ENCODE results near the gene CD44.

CD44 gene

GRCh38 chr11:35259529-35259928, 120.6 kb downstream of the CD44 start:
- Histone ChIP-seq H3K27me3 (ENCODE audit: insufficient read depth, low read length, poor library complexity) (no peaks in the 10 kb centered on the region), H2AFZ (ENCODE audit: low read depth, low read length) (no peak overlapping the region), H3K4me1 (ENCODE audit: insufficient read depth, low read length) (no peaks in the 10 kb centered on the region), H4K20me1 (ENCODE audit: insufficient read depth, low read length) (no peaks in the 10 kb centered on the region), H3K27ac (ENCODE audit: low read length) (no peak overlapping the region), H3K4me3 (ENCODE audit: low read depth in 1 of 2, low read length in 2 of 2) (no peak overlapping the region), H3K9ac (ENCODE audit: low read depth, low read length) (no peak overlapping the region), H3K79me2 (ENCODE audit: insufficient read depth, low read length) (no peaks in the 10 kb centered on the region), H3K36me3 (ENCODE audit: insufficient read depth, low read length) (no peaks in the 10 kb centered on the region), H3K9me3 (ENCODE audit: insufficient read depth, low read length, severe bottlenecking) (no peaks in the 10 kb centered on the region), H3K4me2 (ENCODE audit: insufficient read depth, low read length) (no peak overlapping the region)
- DNase-seq (no peak), ATAC-seq (ENCODE audit: insufficient read depth, low read depth) (no peak)
- TF ChIP-seq EZH2 (IDR thresholded peaks at IDR 0.05; ENCODE audit: borderline replicate concordance, low read depth, low read length, severe bottlenecking) (no peak), CTCF (IDR thresholded peaks at IDR 0.05; ENCODE audit: borderline replicate concordance, extremely low read depth, low read length, poor library complexity, severe bottlenecking) (no peak)

GRCh38 chr11:35260342-35260985, 121.5 kb downstream of the CD44 start:
- Histone ChIP-seq H3K27ac (ENCODE audit: low read length) (no peak overlapping the region), H2AFZ (ENCODE audit: low read depth, low read length) (no peak overlapping the region), H3K79me2 (ENCODE audit: insufficient read depth, low read length) (no peaks in the 10 kb centered on the region), H3K4me2 (ENCODE audit: insufficient read depth, low read length) (no peak overlapping the region), H3K4me1 (ENCODE audit: insufficient read depth, low read length) (no peaks in the 10 kb centered on the region), H4K20me1 (ENCODE audit: insufficient read depth, low read length) (no peaks in the 10 kb centered on the region), H3K36me3 (ENCODE audit: insufficient read depth, low read length) (no peaks in the 10 kb centered on the region), H3K27me3 (ENCODE audit: insufficient read depth, low read length, poor library complexity) (no peaks in the 10 kb centered on the region), H3K9me3 (ENCODE audit: insufficient read depth, low read length, severe bottlenecking) (no peaks in the 10 kb centered on the region), H3K9ac (ENCODE audit: low read depth, low read length) (no peak overlapping the region), H3K4me3 (ENCODE audit: low read depth in 1 of 2, low read length in 2 of 2) (no peak overlapping the region)
- DNase-seq = no peak
- TF ChIP-seq CTCF (IDR thresholded peaks at IDR 0.05; ENCODE audit: borderline replicate concordance, extremely low read depth, low read length, poor library complexity, severe bottlenecking) = no peak
- no peak for TF ChIP-seq EZH2 (IDR thresholded peaks at IDR 0.05; ENCODE audit: borderline replicate concordance, low read depth, low read length, severe bottlenecking)
- no peak for ATAC-seq (ENCODE audit: insufficient read depth, low read depth)

GRCh38 chr11:35261197-35261596, 122.2 kb downstream of the CD44 start:
- no peak overlapping the region for H3K4me3 ChIP-seq (ENCODE audit: low read depth in 1 of 2, low read length in 2 of 2)
- TF ChIP-seq CTCF (IDR thresholded peaks at IDR 0.05; ENCODE audit: borderline replicate concordance, extremely low read depth, low read length, poor library complexity, severe bottlenecking) = no peak
- TF ChIP-seq EZH2 (IDR thresholded peaks at IDR 0.05; ENCODE audit: borderline replicate concordance, low read depth, low read length, severe bottlenecking) = no peak
- H3K36me3 ChIP-seq (ENCODE audit: insufficient read depth, low read length) = no peaks in the 10 kb centered on the region
- H3K27ac ChIP-seq (ENCODE audit: low read length) = no peak overlapping the region
- H3K4me2 ChIP-seq (ENCODE audit: insufficient read depth, low read length) = no peak overlapping the region
- no peak overlapping the region for H3K9ac ChIP-seq (ENCODE audit: low read depth, low read length)
- H3K79me2 ChIP-seq (ENCODE audit: insufficient read depth, low read length) = no peaks in the 10 kb centered on the region
- no peaks in the 10 kb centered on the region for H3K9me3 ChIP-seq (ENCODE audit: insufficient read depth, low read length, severe bottlenecking)
- no peaks in the 10 kb centered on the region for H3K4me1 ChIP-seq (ENCODE audit: insufficient read depth, low read length)
- no peak for ATAC-seq (ENCODE audit: insufficient read depth, low read depth)
- no peak overlapping the region for H2AFZ ChIP-seq (ENCODE audit: low read depth, low read length)
- H4K20me1 ChIP-seq (ENCODE audit: insufficient read depth, low read length) = no peaks in the 10 kb centered on the region
- H3K27me3 ChIP-seq (ENCODE audit: insufficient read depth, low read length, poor library complexity) = no peaks in the 10 kb centered on the region
- no peak for DNase-seq

All from DND-41 (cell line).